H9 (cell line): ENCODE results near the gene IPPK. TPM values are rescaled to one million over a fixed set of nuclear protein-coding genes. Genes with fewer than 3 reads are reported as not detected.

Source experiments
- DNase-seq: peaks from one replicate; pipeline ENCODE4 v3.0.0-alpha.2; 2017
- H2AFZ ChIP-seq: one replicate; pipeline ENCODE4 v1.6.1; 2013; ENCODE audit warnings: mild to moderate bottlenecking, low read length, control low read depth, moderate library complexity
- H2AK5ac ChIP-seq: 2 replicates; pipeline ENCODE4 v1.6.1; 2013; ENCODE audit warnings: low read length, control low read depth, mixed read lengths; ENCODE audit not compliant: insufficient read length
- H2BK120ac ChIP-seq: one replicate; pipeline ENCODE4 v1.6.1; 2013; ENCODE audit warnings: low read depth, mild to moderate bottlenecking, low read length, control low read depth, inconsistent platforms; ENCODE audit not compliant: poor library complexity, severe bottlenecking
- H2BK12ac ChIP-seq: 2 replicates; pipeline ENCODE4 v1.6.1; 2013; ENCODE audit warnings: low read length, control low read depth, mixed read lengths, low read depth; ENCODE audit not compliant: insufficient read length
- H2BK15ac ChIP-seq: 2 replicates; pipeline ENCODE4 v1.6.1; 2013; ENCODE audit warnings: low read depth, low read length, control low read depth
- H2BK20ac ChIP-seq: one replicate; pipeline ENCODE4 v1.6.1; 2013; ENCODE audit warnings: low read depth, mild to moderate bottlenecking, low read length, control low read depth, inconsistent platforms; ENCODE audit not compliant: poor library complexity, severe bottlenecking
- H2BK5ac ChIP-seq: 2 replicates; pipeline ENCODE4 v1.6.1; 2013; ENCODE audit warnings: low read length, control low read depth, mixed read lengths; ENCODE audit not compliant: insufficient read length
- H3K14ac ChIP-seq: 2 replicates; pipeline ENCODE4 v1.6.1; 2013; ENCODE audit warnings: low read length, control low read depth; ENCODE audit not compliant: insufficient read depth
- H3K18ac ChIP-seq: 2 replicates; pipeline ENCODE4 v1.6.1; 2013; ENCODE audit warnings: low read depth, mild to moderate bottlenecking, mixed read lengths, low read length, control low read depth; ENCODE audit not compliant: insufficient read length
- H3K23ac ChIP-seq: 2 replicates; pipeline ENCODE4 v1.6.1; 2013; ENCODE audit warnings: low read length, control low read depth, mixed read lengths, low read depth; ENCODE audit not compliant: insufficient read length
- H3K23me2 ChIP-seq: 2 replicates; pipeline ENCODE4 v1.6.1; 2013; ENCODE audit warnings: low read depth, mild to moderate bottlenecking, mixed read lengths, low read length, control low read depth; ENCODE audit not compliant: insufficient read length, poor library complexity, severe bottlenecking
- H3K27ac ChIP-seq: 2 replicates; pipeline ENCODE4 v1.5.1; 2013; ENCODE audit warnings: low read length, control low read depth, mixed read lengths, low read depth; ENCODE audit not compliant: insufficient read length
- H3K27me3 ChIP-seq: 2 replicates; pipeline ENCODE4 v1.6.1; 2013; ENCODE audit warnings: low read length, control low read depth, inconsistent platforms; ENCODE audit not compliant: insufficient read depth
- H3K4ac ChIP-seq: 2 replicates; pipeline ENCODE4 v1.6.1; 2013; ENCODE audit warnings: low read depth, mild to moderate bottlenecking, control low read depth, inconsistent platforms, low read length, moderate library complexity
- H3K4me1 ChIP-seq: 2 replicates; pipeline ENCODE4 v1.6.1; 2013; ENCODE audit warnings: low read length, control low read depth, inconsistent platforms; ENCODE audit not compliant: insufficient read depth
- H3K4me2 ChIP-seq: 2 replicates; pipeline ENCODE4 v1.6.1; 2013; ENCODE audit warnings: low read length, control low read depth, mixed read lengths; ENCODE audit not compliant: insufficient read length, insufficient read depth
- H3K56ac ChIP-seq: 2 replicates; pipeline ENCODE4 v1.6.1; 2013; ENCODE audit warnings: low read depth, mild to moderate bottlenecking, mixed read lengths, low read length, control low read depth; ENCODE audit not compliant: insufficient read length
- H3K79me1 ChIP-seq: 2 replicates; pipeline ENCODE4 v1.6.1; 2013; ENCODE audit warnings: low read depth, mild to moderate bottlenecking, moderate library complexity, low read length, control low read depth, inconsistent platforms; ENCODE audit not compliant: insufficient read depth, poor library complexity, severe bottlenecking
- H3K79me2 ChIP-seq: 2 replicates; pipeline ENCODE4 v1.6.1; 2013; ENCODE audit warnings: low read length, control low read depth, inconsistent platforms; ENCODE audit not compliant: insufficient read depth
- H3K9ac ChIP-seq: 2 replicates; pipeline ENCODE4 v1.6.1; 2013; ENCODE audit warnings: low read length, control low read depth, mixed read lengths; ENCODE audit not compliant: insufficient read length; ENCODE audit errors: extremely low read depth
- H3K9me3 ChIP-seq: one replicate; pipeline ENCODE4 v1.6.1; 2013; ENCODE audit warnings: low read depth, low read length, inconsistent platforms; ENCODE audit not compliant: control insufficient read depth
- H3T11ph ChIP-seq: one replicate; pipeline ENCODE4 v1.6.1; 2013; ENCODE audit warnings: mild to moderate bottlenecking, low read length, control low read depth, inconsistent platforms
- H4K20me1 ChIP-seq: one replicate; pipeline ENCODE4 v1.6.1; 2013; ENCODE audit not compliant: control insufficient read depth, insufficient read length, insufficient read depth
- H4K5ac ChIP-seq: 2 replicates; pipeline ENCODE4 v1.6.1; 2013; ENCODE audit warnings: low read depth, mild to moderate bottlenecking, mixed read lengths, low read length, control low read depth; ENCODE audit not compliant: insufficient read length
- H4K8ac ChIP-seq: replicated peaks from 2 replicates; pipeline ENCODE4 v1.6.1; 2013; ENCODE audit warnings: low read length, control low read depth, mixed read lengths, low read depth; ENCODE audit not compliant: insufficient read length
- H4K91ac ChIP-seq: 2 replicates; pipeline ENCODE4 v1.6.1; 2013; ENCODE audit warnings: low read depth, mild to moderate bottlenecking, moderate library complexity, mixed read lengths, low read length, control low read depth; ENCODE audit not compliant: insufficient read length
- H3K27ac Mint-ChIP-seq, 3 experiments: 2 replicates in 2 of 3; 3 replicates in 1 of 3; pipeline ENCODE4 v1.8.0; 2020 to 2021; ENCODE audit warnings: mixed read lengths in 3 of 3, mild to moderate bottlenecking in 1 of 3, moderate library complexity in 1 of 3
- H3K27me3 Mint-ChIP-seq: 2 replicates; pipeline ENCODE4 v1.8.0; 2021; ENCODE audit warnings: low read depth, mild to moderate bottlenecking, moderate library complexity, mixed read lengths
- H3K36me3 Mint-ChIP-seq, 3 experiments: 2 replicates in 2 of 3; 3 replicates in 1 of 3; pipeline ENCODE4 v1.8.0; 2020 to 2021; ENCODE audit warnings: low read depth in 3 of 3, mixed read lengths in 3 of 3; ENCODE audit not compliant: insufficient read depth in 1 of 3
- H3K4me1 Mint-ChIP-seq, 2 experiments: 2 replicates each; pipeline ENCODE4 v1.8.0; 2020; ENCODE audit warnings: mixed read lengths in 2 of 2
- H3K4me3 Mint-ChIP-seq, 2 experiments: 2 replicates in 1 of 2; 3 replicates in 1 of 2; pipeline ENCODE4 v1.8.0; 2020 to 2021; ENCODE audit warnings: mild to moderate bottlenecking in 2 of 2, mixed read lengths in 2 of 2, moderate library complexity in 1 of 2
- H3K9me3 Mint-ChIP-seq, 2 experiments: 2 replicates in 1 of 2; 3 replicates in 1 of 2; pipeline ENCODE4 v1.8.0; 2020; ENCODE audit warnings: mild to moderate bottlenecking in 2 of 2, mixed read lengths in 2 of 2, moderate library complexity in 1 of 2
- WGBS: extraction: QIAGEN DNeasy Blood & Tissue Kit; methylation state at CpG from one replicate; pipeline ENCODE4 v1.1.7; 2013; ENCODE audit warnings: missing lambda C conversion rate, low lambda C conversion rate, mixed read lengths; ENCODE audit not compliant: insufficient read length; ENCODE audit errors: extremely low coverage; 5-methylcytosine and 5-hydroxymethylcytosine counted together
- total RNA-seq: library from RNA; stranded (reverse); gene quantifications from 2 replicates; pipeline ENCODE4 v1.2.1, GENCODE V29; 2021
- TF ChIP-seq, protein P1 (sequence below): fragments of 200-600 bp; sonication (generic); conservative IDR thresholded peaks from 3 replicates; pipeline ENCODE4 v1.8.0; 2021; ENCODE audit warnings: antibody characterized with exemption, mild to moderate bottlenecking

IPPK gene
- total RNA-seq, 1 experiment from 2014 or later = 10.7 TPM

GRCh38 chr9:92645041-92645440 is 24.9 kb downstream of the IPPK start:
- H3K27ac Mint-ChIP-seq = peak overlapping the region in 1 of 3 experiments; percentile 25; a peak in 1 of 7 replicates
- Histone ChIP-seq H3K79me1 (no peaks in the 10 kb centered on the region), H2BK120ac (no peak overlapping the region), H3K18ac (no peak overlapping the region), H3K23me2 (no peaks in the 10 kb centered on the region), H3K4me1 (no peaks in the 10 kb centered on the region), H3K27me3 (no peaks in the 10 kb centered on the region), H2BK15ac (no peak overlapping the region), H3K79me2 (no peaks in the 10 kb centered on the region), H3T11ph (no peak overlapping the region), H4K20me1 (no peaks in the 10 kb centered on the region), H2AK5ac (no peak overlapping the region), H3K4me2 (no peak overlapping the region), H2BK12ac (no peak overlapping the region), H2AFZ (no peak overlapping the region), H3K9ac (no peak overlapping the region), H3K23ac (no peak overlapping the region), H3K56ac (no peak overlapping the region), H4K91ac (no peak overlapping the region), H4K5ac (no peak overlapping the region), H3K9me3 (no peaks in the 10 kb centered on the region), H2BK5ac (no peak overlapping the region), H4K8ac (no peak overlapping the region), H2BK20ac (no peak overlapping the region), H3K27ac (no peak overlapping the region), H3K4ac (no peak overlapping the region), H3K14ac (no peak overlapping the region)
- TF ChIP-seq, protein P1, sequence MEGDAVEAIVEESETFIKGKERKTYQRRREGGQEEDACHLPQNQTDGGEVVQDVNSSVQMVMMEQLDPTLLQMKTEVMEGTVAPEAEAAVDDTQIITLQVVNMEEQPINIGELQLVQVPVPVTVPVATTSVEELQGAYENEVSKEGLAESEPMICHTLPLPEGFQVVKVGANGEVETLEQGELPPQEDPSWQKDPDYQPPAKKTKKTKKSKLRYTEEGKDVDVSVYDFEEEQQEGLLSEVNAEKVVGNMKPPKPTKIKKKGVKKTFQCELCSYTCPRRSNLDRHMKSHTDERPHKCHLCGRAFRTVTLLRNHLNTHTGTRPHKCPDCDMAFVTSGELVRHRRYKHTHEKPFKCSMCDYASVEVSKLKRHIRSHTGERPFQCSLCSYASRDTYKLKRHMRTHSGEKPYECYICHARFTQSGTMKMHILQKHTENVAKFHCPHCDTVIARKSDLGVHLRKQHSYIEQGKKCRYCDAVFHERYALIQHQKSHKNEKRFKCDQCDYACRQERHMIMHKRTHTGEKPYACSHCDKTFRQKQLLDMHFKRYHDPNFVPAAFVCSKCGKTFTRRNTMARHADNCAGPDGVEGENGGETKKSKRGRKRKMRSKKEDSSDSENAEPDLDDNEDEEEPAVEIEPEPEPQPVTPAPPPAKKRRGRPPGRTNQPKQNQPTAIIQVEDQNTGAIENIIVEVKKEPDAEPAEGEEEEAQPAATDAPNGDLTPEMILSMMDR = no peak
- no peaks in the 10 kb centered on the region for H3K4me1 Mint-ChIP-seq
- peaks cover 27 to 76% (median 52%) of the 10 kb centered on the region in 3 experiments; a peak in 6 of 7 replicates for H3K36me3 Mint-ChIP-seq
- peak; percentile 6 for DNase-seq
- no peaks in the 10 kb centered on the region for H3K9me3 Mint-ChIP-seq
- no CpG with 5 or more reads among the region's 4 CpGs for WGBS
- no peaks in the 10 kb centered on the region for H3K27me3 Mint-ChIP-seq
- H3K4me3 Mint-ChIP-seq = no peak overlapping the region
